ENCODE measurements around the gene CPNE9. TPM values are rescaled to one million over a fixed set of nuclear protein-coding genes. Genes with fewer than 3 reads are reported as not detected.

CPNE9 gene
- total and polyA plus RNA-seq, 2 of the 8 experiments (the other 6 are each of a cell fraction or from before 2014, with no cell fraction given): 4.8 to 6.0 TPM

DNA sequence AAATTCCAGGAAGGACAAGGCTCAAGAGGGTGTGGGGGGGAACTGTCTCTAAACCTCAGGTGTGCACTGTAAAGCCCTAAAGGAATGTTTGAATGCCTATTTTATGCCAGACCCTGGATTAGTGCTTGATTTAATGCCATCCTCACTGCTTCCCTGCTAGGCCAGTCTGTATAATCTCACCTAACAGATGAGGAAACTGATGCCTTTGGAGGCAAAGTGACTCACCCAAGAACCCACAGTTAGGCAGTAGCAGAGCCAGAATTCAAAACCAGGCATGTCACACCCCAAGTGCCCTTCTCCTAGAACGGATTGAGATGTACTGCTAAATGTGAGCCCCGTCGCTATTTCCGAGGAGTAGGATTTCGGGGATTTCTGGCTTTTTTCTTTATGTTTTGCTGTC is 58.3 kb downstream of the CPNE9 start:
- H3K27ac ChIP-seq (ENCODE audit: low read depth, low read length): no peak overlapping the region
- H3K79me1 ChIP-seq (ENCODE audit: low read depth, low read length): no peaks in the 10 kb centered on the region
- POLR2A ChIA-PET (ENCODE audit: partially characterized antibody): interaction anchor here (0.6 to 1.5 kb wide), 6 partner anchors 9 to 226 kb away, joined by 3 to 5 read pairs (median 4); no protein-coding TSS in a partner anchor
- H4K5ac ChIP-seq (ENCODE audit: insufficient read length, low read depth, low read length): no peak overlapping the region
- CTCF ChIA-PET (ENCODE audit: partially characterized antibody): interaction anchor here (0.6 to 1.0 kb wide), 2 partner anchors 34 to 164 kb away, joined by 3 to 4 read pairs; no protein-coding TSS in a partner anchor
- H3K9me3 ChIP-seq (ENCODE audit: insufficient read depth in 2 of 2, low read depth in 1 of 2, low read length in 1 of 2): no peaks in the 10 kb centered on the region
- H4K8ac ChIP-seq (ENCODE audit: extremely low read depth, insufficient read depth, low read length): no peak overlapping the region
- H3K4me1 ChIP-seq (replicated peaks in 1 of 4; ENCODE audit: control insufficient read depth in 3 of 4, insufficient read depth in 4 of 4, low read length in 3 of 4): peaks cover 0 to 7% (median 0%) of the 10 kb centered on the region in 4 experiments; a peak in 1 of 7 replicates
- H2BK15ac ChIP-seq (ENCODE audit: low read length): no peak overlapping the region
- peaks cover 2 to 17% (median 6%) of the 10 kb centered on the region in 4 experiments; a peak in 5 of 8 replicates for H3K36me3 ChIP-seq (ENCODE audit: control insufficient read depth in 2 of 4, insufficient read depth in 4 of 4, low read length in 3 of 4)
- WGBS, 2 experiments (ENCODE audit: extremely low coverage in 1 of 2, insufficient coverage in 1 of 2, insufficient read length in 1 of 2, insufficient replicate concordance in 2 of 2, low coverage in 1 of 2, low lambda C conversion rate in 2 of 2, missing lambda C conversion rate in 1 of 2): 90% methylated on average over 5 of the region's 5 CpGs; no CpG with 5 or more reads in 1 of the 2 experiments
- H2BK5ac ChIP-seq (ENCODE audit: low read depth, low read length): no peak overlapping the region
- FAIRE-seq (no peak), DNase-seq (ENCODE audit: low read depth in 1 of 2, low spot score in 2 of 2) (no peak)
- H3K79me2 ChIP-seq (ENCODE audit: control insufficient read depth in 1 of 2, insufficient read depth in 2 of 2, low read length in 2 of 2): no peaks in the 10 kb centered on the region
- H3K4me2 ChIP-seq (ENCODE audit: insufficient read depth in 1 of 2, low read depth in 2 of 2, low read length in 2 of 2): no peak overlapping the region
- no peak overlapping the region for H2AFZ ChIP-seq (ENCODE audit: low read length)
- no peak overlapping the region for H3K4me3 ChIP-seq (ENCODE audit: extremely low read depth in 1 of 4, insufficient read depth in 2 of 4, low read depth in 3 of 4, low read length in 4 of 4)
- no peak overlapping the region for H3K23ac ChIP-seq (ENCODE audit: insufficient read length)
- no peak overlapping the region for H2AK5ac ChIP-seq (ENCODE audit: low read depth, low read length)
- H3K56ac ChIP-seq (replicated peaks; ENCODE audit: insufficient read length, low read depth, low read length): no peak overlapping the region
- H3K14ac ChIP-seq (ENCODE audit: insufficient read length): no peak overlapping the region
- peaks cover 0 to 9% of the 10 kb centered on the region in 2 experiments for H4K20me1 ChIP-seq (replicated peaks in 1 of 2; ENCODE audit: control insufficient read depth in 1 of 2, insufficient read depth in 2 of 2, low read length in 2 of 2)
- H3K18ac ChIP-seq (ENCODE audit: extremely low read depth, low read length): no peak overlapping the region
- no peak overlapping the region for H2BK12ac ChIP-seq (ENCODE audit: low read depth, low read length)
- no peaks in the 10 kb centered on the region; a peak in 3 of 7 replicates for H3K27me3 ChIP-seq (replicated peaks in 1 of 4; ENCODE audit: control insufficient read depth in 3 of 4, extremely low read depth in 1 of 4, insufficient read depth in 3 of 4, low read length in 3 of 4)
- H4K91ac ChIP-seq (replicated peaks; ENCODE audit: insufficient read length, low read length): no peak overlapping the region
- no peak overlapping the region for H2BK20ac ChIP-seq (ENCODE audit: low read length)
- no peak overlapping the region for H3K9ac ChIP-seq (replicated peaks in 1 of 4; ENCODE audit: extremely low read depth in 1 of 4, low read depth in 3 of 4, low read length in 3 of 4)
- no peaks in the 10 kb centered on the region for H3K23me2 ChIP-seq (ENCODE audit: low read depth, low read length)
- no peak for TF ChIP-seq RNF2 (IDR thresholded peaks at IDR 0.05; ENCODE audit: borderline replicate concordance, low read depth, low read length, missing control alignments, poor library complexity, severe bottlenecking)
- TF ChIP-seq RAD21 (IDR thresholded peaks at IDR 0.05 in 1 of 2, conservative IDR thresholded peaks at IDR 0.05 in 1 of 2; ENCODE audit: low read depth in 2 of 2, low read length in 2 of 2): no peak
- TF ChIP-seq RBBP5 (IDR thresholded peaks at IDR 0.05; ENCODE audit: borderline replicate concordance, low read depth, low read length): no peak
- TF ChIP-seq BRCA1 (IDR thresholded peaks at IDR 0.05; ENCODE audit: low read depth, low read length): no peak
- TF ChIP-seq CREB1 (IDR thresholded peaks at IDR 0.05): no peak
- no peak for TF ChIP-seq EZH2 (IDR thresholded peaks at IDR 0.05; ENCODE audit: low read depth, low read length, severe bottlenecking)
- TF ChIP-seq CBX5 (IDR thresholded peaks at IDR 0.05; ENCODE audit: low read depth, low read length): no peak
- no peak for TF ChIP-seq POLR2A (IDR thresholded peaks at IDR 0.05; ENCODE audit: control extremely low read depth in 1 of 2, low read depth in 2 of 2, low read length in 2 of 2)
- TF ChIP-seq CTBP2 (IDR thresholded peaks at IDR 0.05; ENCODE audit: borderline replicate concordance, insufficient read depth, insufficient read length, low read length): no peak
- no peak for TF ChIP-seq EP300 (IDR thresholded peaks at IDR 0.05; ENCODE audit: borderline replicate concordance in 1 of 2, low read depth in 2 of 2, low read length in 2 of 2)
- TF ChIP-seq KDM1A (IDR thresholded peaks at IDR 0.05; ENCODE audit: borderline replicate concordance, low read length): no peak
- TF ChIP-seq CHD2 (IDR thresholded peaks at IDR 0.05; ENCODE audit: low read length): no peak
- no peak for TF ChIP-seq RFX5 (IDR thresholded peaks at IDR 0.05; ENCODE audit: borderline replicate concordance, low read depth, low read length)
- no peak overlapping the region for H2BK120ac ChIP-seq (replicated peaks; ENCODE audit: low read depth, low read length)
- H3K4ac ChIP-seq (replicated peaks; ENCODE audit: insufficient read length, low read depth, low read length): no peak overlapping the region
